ENCODE measurements around the gene IL36B.

The IL36B gene

DNA sequence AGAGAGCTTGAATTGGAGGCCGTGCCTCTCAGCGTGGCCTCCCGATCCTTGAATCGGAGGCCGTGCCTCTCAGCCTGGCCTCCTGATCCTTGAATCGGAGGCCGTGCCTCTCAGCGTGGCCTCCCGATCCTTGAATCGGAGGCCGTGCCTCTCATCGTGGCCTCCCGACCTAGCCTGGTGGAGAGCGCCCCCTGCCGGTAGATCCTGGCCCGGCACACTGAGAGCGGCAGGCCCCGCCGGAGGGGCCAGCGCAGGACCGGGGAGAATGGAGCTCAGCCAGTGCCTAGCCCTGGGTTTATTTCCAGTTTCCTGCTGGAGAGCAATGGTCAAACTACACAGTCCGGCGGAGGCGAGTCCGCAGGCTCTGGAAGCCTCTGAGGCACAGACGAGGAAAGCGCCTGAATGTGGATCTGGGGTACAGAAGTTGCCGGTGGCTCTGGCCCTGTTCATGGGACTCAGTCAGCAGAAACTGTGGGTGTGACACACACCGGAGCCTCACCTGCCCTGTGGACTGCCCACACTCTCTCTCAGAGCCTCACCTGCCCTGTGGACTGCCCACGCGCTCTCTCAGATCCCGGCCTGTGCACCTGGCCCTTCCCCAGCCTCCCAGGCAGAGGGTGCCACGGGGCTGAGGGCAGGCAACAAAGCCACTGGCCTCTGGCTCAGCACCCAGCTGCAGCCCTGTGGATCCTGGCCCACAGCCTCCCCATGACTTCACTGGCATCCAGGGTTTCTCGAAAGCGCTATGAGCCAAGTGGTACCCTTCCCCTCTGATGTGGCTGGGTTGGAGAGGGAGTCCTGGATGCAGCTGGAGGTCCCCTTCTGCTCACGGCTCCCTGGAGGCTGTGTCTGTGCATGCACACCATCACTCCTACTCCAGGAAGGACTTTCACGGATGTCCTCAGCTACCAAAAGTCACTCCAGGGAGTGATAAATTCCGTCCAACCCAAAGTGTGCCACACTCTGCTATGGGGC lies 1.5 kb downstream of the IL36B start:
- no peak for DNase-seq

- DNase-seq: no peak
Measured at GRCh38 chr2:113046465-113046864, 6.2 kb downstream of the IL36B start.

DNA sequence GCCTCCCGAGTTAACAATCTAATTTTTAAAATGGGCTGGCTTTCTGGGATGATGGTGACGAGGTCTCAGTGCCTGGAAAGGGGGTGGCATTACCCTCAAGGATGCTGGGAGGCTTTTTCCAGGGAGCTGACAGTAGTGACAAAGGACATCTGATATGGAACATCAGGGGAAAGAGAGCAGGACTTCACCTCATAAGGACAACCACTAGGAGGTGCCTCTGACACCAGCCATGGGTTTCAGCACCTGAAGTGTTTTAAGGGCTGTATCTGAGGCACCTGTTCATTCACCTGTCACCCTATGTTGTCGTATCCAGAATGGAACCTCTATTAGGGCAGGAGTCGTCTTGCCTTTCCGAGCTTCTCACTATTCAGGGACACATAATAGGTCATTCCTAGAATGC lies 10.8 kb downstream of the IL36B start:
- DNase-seq: no peak

- DNase-seq: no peak
Measured at GRCh38 chr2:113039719-113040118, 12.9 kb downstream of the IL36B start.

DNA sequence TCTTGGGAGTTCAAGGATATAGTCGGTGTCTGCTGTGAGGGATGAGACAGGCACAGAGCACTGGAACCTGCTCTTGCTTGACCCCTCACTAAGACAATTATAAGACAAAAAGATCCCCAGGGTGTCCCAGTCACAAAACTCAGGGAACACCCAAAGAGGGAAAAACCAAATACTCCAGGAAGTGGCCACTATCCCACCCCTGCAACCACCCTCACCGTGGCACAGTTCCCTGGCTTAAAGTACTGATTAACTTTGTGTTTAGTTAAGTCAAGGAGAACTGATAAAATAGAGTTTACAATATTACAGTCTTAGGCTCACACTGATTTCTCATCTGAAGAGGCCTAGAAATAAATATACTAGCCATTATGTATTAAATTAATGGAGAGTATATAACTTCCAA lies 13.5 kb downstream of the IL36B start:
- DNase-seq: no peak

DNA sequence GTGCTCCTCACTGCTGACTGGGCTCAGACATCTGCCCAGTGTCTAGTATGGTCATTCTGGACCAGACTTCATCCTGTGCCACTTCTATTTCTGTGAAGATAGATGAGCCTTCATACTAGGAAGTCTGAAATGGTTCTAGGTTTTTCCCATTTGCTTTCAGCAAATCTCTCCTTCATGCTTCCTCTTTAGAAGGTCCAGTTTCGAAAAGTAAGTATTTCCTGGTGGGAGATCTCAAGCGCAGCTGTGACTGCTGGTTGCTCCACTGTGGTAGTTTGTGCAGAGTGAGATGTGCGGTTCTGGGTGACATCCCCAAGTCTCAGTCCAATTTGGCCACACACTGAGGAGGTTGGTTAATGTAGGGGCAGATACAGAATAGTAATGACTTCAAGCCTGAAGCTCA lies 14.4 kb downstream of the IL36B start:
- DNase-seq: no peak

DNA sequence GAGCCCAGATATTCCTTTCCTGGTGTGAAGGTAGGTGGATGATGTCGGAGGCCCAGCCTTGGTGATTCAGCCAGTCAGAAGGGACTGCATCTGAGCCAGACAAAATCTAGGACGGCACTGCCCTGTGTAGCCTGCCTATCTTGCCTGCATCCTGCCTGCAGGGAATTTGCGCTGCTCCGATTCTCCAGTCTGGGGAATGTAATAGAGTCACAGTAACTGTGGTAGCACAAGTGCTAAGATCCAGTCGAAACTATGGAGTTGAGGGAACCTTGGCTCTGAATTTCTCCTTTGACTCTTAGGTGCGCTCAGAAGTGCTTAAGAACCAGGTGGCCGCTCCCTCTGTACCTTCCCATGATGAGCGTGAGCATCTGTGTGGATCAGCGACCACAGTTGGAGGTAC lies 15.9 kb downstream of the IL36B start:
- no peak for DNase-seq

DNA sequence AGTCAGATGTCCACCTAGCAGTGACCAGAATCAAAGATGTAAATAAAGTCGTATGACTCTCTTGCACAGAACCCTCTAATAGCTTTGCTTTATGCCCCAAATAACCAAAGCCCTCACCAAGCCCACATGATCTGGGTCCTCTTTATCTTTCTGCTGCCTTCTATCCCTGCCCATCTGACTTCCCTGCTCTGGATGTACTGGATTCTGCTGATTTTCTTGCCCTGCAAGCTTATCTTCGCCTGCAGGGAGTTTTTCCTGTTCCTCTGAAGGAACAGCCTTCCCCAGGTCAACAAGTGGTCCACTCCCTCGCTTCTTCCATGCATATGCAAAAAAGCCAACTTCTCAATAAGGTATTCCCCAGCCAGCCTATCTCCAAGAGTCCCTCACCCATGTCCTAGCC lies 18.7 kb downstream of the IL36B start:
- DNase-seq: no peak

DNA sequence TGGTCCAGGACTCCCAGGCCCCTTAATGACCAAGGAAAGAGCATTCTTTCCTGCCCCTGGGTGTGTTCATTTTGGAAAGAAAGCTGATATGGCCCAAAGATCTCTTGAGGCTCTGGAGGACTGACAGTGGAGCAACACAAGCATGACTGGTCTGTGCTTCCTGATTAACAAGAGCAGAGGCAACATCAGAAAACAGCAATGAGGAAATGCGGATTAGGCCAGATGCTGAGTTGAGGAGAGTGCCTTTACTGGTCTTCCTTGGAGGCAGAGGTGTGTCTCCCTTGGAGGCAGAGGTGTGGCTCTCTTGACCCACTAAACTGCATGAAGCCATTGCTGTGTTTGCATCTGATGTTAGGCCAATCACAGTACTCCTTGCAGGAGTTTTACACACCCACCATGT lies 19.9 kb downstream of the IL36B start:
- no peak for DNase-seq

DNA sequence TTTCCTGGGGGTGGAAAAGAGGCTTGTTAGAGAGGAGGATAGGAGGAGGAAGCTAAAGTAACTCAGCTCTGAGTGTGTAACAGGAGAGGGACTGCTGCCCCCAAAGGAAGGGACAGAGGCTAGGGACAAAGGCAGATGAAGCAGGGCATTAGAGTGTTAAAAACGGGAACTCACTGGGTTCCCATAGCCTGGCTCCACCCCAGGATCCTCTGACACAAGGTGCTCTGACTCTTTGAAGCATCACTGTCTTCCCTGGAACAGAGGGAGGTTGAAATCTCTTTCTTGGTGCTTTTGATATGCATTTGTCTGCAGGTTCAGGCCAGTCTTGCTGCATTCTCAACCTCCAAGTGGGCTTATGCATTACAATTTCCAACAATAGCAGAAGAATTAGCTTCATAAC lies 24.6 kb downstream of the IL36B start:
- no peak for DNase-seq

DNA sequence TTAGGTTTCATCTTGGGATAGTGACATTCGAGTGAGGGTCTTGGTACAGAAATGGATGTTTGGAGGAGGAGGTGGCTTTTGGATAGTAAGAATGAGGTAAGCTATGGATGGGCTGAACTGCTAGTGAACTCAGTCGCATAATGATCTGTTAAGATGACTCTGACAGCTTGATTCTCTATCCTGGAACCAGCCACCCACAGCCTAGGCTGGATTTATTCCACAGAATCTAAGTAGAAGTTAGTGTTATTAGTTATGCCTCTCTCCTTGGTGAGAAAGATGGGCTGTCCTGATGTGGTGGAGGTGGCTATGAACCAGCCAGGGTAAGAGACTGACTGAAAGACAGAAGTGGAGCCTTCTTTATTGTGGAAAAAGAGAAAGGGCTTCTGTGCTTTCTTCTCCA lies 25.0 kb downstream of the IL36B start:
- DNase-seq: no peak

DNA sequence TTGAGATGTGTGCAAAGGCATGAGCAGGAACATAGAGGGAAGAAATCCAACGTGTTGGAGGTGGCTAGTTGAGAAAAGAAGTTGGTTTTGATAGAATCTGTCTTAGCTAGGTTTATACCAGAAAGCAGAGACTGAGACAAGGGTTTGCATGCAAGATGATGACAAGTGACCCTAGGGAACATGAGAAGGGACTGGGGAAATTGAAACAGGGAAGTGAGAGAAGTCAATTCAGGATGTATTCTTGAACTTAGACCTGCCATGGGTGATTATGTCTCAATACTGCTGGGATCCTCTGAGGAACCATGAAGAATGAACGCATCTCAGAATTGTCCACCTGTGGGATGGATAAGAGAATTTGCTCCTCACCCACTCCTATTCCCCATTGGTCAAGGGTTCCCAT lies 26.9 kb downstream of the IL36B start:
- DNase-seq: no peak

- DNase-seq: no peak
Measured at GRCh38 chr2:113024764-113025163, 27.9 kb downstream of the IL36B start.

DNA sequence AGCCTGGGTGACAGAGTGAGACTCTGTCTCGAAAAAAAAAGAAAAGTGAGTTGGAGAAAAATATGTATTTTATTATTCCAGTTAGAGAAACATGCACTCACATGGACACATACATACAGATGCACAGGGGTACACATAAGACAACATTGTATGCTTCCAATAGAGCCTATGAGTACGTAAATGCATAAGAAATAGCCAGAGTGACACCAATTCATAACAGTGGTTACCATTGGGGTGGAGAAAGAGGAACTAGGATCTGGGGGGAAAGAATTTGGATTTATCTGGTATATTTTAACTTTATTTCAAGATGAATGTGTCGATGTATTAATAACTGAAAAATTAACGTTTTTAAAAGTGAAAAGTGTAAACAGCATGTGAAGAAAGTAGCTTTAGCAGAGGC lies 31.4 kb downstream of the IL36B start:
- DNase-seq: no peak

GRCh38 chr2:113018509-113018908 lies 34.2 kb downstream of the IL36B start:
- no peak for DNase-seq

DNA sequence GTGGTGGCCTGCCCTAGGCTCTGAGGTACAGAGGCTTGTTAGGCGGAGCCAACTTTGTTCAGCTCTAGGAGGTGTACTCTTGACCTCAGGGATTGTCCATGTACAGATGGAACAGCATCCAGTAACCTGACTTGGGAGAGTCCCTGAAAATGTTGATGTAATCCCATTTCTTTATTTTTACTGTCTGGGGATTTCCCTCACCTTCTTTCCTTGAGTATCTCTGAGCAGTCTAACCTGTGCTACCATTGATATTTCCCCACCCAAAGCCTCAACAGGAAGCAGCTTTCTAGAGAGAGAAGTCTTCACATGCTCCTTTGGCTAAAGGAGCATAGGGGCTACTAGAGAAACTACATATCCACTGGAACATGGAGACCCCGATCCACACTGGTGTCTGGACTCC lies 37.0 kb downstream of the IL36B start:
- DNase-seq: no peak

DNA sequence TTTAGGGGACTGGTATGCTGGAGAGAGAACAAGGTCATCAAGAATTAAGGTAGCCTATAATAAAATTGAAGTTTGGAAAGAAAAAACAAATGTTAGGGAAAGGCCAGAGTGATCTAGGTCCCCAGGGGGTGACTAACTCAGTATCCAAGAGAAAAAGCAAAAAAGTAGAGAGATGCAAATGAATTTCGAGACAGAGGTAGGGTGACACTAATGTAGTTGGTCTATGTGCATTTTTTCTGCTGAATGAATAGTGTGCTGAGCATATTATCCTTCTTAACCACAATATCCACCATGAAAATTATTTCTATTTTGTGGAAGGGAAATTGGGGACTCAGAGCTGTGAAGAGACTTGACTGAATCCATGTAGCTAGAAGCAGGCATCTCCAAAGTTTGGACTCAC lies 37.6 kb downstream of the IL36B start:
- DNase-seq: no peak

DNA sequence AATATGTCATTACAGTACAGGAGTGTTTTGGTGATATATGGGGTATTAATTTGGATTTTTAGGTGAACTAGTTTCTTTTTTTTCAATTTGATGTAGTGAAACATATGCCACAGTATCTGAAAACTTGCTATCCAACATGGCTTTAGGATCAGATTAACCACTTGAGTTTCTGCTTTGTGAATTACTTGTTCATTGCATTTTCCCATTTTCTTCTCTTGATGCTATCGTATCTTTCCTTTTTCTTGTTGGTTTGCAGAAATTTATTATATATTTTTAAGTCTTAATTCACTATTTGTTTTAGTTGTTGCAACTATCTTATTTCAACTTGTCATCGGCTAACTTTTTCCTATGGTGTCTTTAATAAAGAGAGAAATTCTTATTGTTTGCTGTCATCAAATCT lies 38.6 kb downstream of the IL36B start:
- DNase-seq: no peak

GRCh38 chr2:113013336-113013661 lies 39.4 kb downstream of the IL36B start:
- DNase-seq: no peak

- DNase-seq: no peak
Measured at GRCh38 chr2:113012436-113013335, 40.0 kb downstream of the IL36B start.

DNA sequence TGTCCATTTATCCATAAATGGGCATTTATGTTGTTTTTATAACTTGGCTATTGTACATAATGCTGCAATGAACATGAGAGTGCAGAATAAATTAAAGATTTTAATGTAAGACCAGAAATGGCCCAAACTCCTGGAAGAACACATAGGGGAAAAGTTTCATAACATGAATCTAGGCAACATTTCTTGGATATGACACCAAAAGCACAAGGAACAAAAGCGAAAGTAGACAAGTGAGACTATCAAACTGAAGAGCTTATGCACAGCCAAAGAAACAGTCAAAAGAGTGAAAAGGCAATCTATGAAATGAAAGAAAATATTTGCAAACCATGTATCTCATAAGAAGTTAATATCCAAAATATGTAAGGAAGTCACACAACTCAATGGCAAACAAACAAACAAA lies 41.6 kb downstream of the IL36B start:
- no peak for DNase-seq

- DNase-seq: no peak
Measured at GRCh38 chr2:113010088-113010487, 42.6 kb downstream of the IL36B start.

DNA sequence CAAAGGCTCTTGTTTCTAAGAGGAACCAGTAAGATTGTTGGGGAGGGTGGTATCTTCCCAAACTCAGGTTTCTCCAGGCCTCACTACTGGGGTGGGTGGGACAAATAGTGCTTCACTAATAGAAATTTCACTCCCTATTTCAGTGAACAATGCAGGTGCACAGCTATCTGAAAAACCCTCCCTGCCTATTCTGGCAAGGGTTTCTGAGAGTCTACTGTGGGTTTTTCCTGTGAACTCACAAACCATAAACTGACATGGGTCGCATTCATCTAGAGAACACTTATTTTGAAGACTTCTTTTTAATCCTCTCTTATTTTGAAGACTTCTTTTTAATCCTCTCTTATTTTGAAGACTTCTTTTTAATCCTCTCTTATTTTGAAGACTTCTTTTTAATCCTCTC lies 43.0 kb downstream of the IL36B start:
- no peak for DNase-seq

DNA sequence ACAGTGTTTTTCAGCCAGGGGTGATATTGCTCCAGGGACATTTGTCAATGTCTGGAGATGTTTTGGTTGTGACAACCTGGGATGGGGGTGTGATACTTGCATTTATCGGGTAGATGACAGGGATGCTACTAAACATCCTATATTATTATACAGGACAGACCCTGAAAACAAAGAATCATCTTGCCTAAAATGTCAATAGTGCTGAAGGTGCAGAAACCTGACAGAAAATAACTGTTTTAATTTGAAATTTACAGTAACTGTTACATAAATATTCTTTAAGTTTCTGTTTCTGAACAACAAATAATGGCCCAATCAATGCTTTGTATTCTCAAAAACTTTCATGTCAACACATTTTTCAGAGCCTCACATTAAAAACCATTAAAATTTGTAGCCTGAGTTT lies 45.4 kb downstream of the IL36B start:
- DNase-seq: no peak

All from CD4-positive, alpha-beta T cell treated with Interferon gamma for 1 hour (primary cell).